ENCODE measurements around the gene CNTLN.
"Not testable (repeated sequence)": the region's sequence is repeated elsewhere in the genome, so short reads cannot be mapped to it uniquely, and the experiment has no call there.

The CNTLN gene

DNA sequence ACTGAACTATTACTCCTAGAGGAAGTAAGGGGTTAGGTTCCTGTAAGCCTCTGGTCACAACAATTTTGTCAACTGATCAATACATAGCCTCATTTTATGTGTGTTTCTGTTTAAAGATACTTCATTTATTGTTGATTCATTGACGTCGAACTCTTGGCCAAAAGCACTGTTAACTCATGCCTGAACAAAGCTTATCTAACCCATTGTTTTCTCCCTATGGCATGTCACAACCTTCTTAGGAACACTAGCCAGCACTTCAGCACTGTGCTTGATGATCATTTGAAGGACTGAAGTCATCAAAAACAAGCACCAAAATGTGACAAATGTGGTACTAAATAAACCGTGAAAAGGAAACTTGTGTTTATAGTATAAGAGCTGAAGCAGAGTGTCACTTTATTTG lies 13.5 kb downstream of the CNTLN start:
- no peak for TF ChIP-seq ZFX (IDR thresholded peaks at IDR 0.05)
- TF ChIP-seq CTCF (conservative IDR thresholded peaks at IDR 0.05): no peak

GRCh38 chr9:17159469-17159868 lies 24.6 kb downstream of the CNTLN start:
- H3K27ac ChIP-seq: no peak overlapping the region
- TF ChIP-seq ZFX (IDR thresholded peaks at IDR 0.05) (no peak), CTCF (conservative IDR thresholded peaks at IDR 0.05) (no peak)

More for the DNA sequence above, 13.5 kb downstream of the CNTLN start:
- H3K27ac ChIP-seq: no peak overlapping the region

- H3K27ac ChIP-seq: no peak overlapping the region
- TF ChIP-seq CTCF (conservative IDR thresholded peaks at IDR 0.05) (no peak), ZFX (IDR thresholded peaks at IDR 0.05) (no peak)
These were observed 25.5 kb downstream of the CNTLN start for GRCh38 chr9:17160327-17160726.

DNA sequence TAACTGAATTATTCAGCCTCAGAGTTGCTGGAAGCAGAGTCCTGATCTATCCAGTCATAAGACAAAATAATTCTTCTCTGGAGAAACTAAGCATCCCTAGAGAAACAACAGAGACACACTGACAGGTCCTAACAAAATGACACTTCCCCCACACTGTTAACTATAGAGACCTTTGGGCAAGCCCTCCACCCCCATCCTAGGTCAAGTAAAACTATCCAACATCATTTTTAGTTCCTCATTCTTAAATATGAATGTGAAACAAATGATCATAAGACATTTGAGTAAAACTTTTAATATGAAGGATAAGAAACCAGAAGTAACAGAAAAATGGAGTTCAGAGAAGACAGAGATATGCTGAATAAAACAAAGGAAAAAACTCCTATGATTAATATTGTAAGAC lies 30.9 kb downstream of the CNTLN start:
- TF ChIP-seq ZFX (IDR thresholded peaks at IDR 0.05) (no peak), CTCF (conservative IDR thresholded peaks at IDR 0.05) (no peak)
- no peak overlapping the region for H3K27ac ChIP-seq

DNA sequence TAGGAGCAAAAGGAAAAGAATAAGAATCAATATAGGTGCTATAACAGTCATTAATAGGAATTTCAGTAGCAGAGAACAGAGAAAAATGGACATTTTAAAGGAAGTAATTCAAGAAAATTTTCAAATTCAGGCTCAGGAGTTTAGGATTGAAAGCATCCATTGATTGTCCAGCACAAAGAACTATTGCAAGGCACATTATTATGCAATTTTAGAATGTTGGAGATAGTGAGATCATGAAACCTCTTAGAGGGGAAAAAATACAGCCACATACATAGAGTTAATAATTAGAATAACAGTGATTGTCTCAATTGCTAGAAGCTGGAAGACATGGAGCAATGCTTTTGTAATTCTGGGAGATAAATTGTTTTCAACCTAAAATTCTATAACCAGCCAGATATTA lies 31.5 kb downstream of the CNTLN start:
- H3K27ac ChIP-seq: no peak overlapping the region
- TF ChIP-seq ZFX (IDR thresholded peaks at IDR 0.05) (no peak), CTCF (conservative IDR thresholded peaks at IDR 0.05) (no peak)

DNA sequence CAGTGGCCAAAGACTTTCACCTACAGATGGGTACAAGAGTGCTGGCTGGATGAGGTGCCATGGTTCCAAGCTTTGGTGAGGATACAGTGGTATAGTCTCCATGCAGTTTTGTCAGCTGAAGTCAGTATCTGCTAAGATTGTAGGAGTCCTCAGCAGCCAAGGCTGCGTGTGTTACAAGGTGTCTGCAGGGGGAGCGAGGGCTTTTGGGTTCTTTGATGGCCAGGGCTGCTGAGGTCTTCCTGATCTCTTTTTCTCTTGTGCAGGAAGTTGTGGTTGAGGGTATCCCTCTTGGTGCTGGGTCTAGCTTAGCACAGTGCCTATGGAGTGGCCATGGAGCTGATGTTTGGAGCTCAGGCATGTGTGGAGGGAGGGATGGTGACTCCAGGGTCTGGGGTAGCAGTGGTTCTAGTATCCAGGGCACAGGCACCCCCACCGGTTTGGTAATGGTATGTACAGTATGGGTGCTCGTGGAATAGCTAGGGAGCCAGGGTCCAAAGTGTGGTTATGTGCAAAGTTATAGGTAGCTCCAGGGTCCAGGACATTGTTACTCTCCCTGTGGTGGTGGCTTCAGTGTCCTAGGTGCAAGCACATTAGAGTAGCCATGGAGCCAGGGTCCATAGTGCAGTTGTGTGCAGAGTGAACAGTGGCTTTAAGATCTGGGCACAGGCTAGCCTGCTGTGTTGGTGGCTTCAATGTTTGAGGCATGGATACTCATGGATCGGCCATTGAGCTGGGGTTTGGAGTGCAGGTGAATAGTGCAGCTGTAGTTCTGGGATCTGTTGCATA lies 36.7 kb downstream of the CNTLN start:
- H3K27ac ChIP-seq: no peak overlapping the region
- TF ChIP-seq CTCF (conservative IDR thresholded peaks at IDR 0.05) (no peak), ZFX (IDR thresholded peaks at IDR 0.05) (no peak)

GRCh38 chr9:17177496-17177895 lies 42.7 kb downstream of the CNTLN start:
- H3K27ac ChIP-seq: not testable (repeated sequence)

DNA sequence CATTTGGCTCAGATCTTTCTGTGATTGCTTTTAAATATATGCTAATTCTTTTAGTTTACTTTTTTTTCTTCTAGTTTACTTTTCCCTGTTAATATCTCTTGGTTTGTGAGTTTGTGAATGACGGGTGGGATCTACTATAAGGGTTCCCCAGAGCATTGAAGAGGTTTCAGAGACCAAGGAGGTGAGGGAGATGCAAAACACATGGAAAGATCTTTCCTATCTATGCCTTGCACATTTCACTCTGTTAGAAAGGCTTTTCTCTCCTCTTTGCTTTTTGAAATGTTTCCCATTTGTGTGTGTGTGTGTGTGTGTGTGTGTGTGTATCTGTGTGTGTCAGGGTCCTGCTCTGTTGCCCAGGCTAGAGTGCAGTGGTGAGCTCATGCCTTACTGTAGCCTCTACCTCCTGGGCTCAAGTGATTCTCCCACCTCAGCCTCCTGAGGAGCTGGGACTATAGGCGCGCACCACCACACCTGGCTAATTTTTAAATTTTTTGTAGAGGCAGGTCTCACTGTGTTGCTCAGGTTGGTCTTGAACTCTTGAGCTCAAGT lies 50.7 kb downstream of the CNTLN start:
- H3K27ac ChIP-seq: no peak overlapping the region
- TF ChIP-seq ZFX (IDR thresholded peaks at IDR 0.05) (no peak), CTCF (conservative IDR thresholded peaks at IDR 0.05) (no peak)

All from C4-2B (cell line).